ENCODE measurements around the gene TMEM88. TPM values are rescaled to one million over a fixed set of nuclear protein-coding genes. Genes with fewer than 3 reads are reported as not detected.
"Not testable (repeated sequence)": the region's sequence is repeated elsewhere in the genome, so short reads cannot be mapped to it uniquely, and the experiment has no call there.

Gene TMEM88
- total RNA-seq, result 10 to 100 TPM in 2 of 6 donors, 1 to 10 TPM in 3, not detected in 1; 1.6 to 16.1 (median 9.3) TPM

DNA sequence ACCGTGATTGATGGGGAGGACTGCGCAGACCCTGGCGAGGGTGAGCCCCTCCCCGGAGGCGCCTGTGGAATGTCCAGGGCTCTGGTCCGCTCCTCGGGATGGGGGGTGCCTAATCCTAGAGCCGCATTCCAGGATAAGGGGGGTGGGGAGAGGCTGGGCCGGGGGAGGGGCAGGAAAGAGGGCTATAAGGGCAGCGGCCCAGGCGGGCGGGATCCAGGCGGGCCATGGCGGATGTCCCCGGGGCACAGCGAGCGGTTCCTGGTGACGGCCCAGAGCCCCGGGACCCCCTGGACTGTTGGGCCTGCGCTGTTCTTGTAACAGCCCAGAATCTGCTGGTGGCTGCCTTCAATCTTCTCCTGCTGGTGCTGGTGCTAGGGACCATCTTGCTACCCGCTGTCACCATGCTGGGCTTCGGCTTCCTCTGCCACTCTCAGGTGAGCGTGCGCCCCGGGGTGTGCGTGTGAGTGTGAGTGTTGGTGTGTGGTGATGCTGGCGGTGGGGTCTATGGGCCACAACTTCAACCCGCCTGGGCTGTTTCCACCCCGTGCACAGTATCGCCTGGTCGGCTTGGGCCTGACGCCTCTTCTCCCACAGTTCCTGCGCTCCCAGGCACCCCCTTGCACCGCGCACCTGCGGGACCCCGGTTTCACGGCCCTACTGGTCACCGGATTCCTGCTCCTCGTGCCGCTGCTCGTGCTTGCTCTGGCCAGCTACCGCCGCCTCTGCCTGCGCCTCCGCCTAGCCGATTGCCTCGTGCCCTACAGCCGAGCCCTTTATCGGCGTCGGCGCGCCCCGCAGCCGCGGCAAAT, at the start of gene TMEM88:
TSS of gene TMEM88 (plus strand) at position 216 of the 809 bp plus-strand sequence. CDS start at position 225, 9 bp downstream.
- TF ChIP-seq POLR2A (IDR thresholded peaks at IDR 0.05) (no peak), POLR2AphosphoS5 (IDR thresholded peaks at IDR 0.05) (no peak), EP300 (IDR thresholded peaks at IDR 0.05) (no peak)
- TF ChIP-seq, protein P1, sequence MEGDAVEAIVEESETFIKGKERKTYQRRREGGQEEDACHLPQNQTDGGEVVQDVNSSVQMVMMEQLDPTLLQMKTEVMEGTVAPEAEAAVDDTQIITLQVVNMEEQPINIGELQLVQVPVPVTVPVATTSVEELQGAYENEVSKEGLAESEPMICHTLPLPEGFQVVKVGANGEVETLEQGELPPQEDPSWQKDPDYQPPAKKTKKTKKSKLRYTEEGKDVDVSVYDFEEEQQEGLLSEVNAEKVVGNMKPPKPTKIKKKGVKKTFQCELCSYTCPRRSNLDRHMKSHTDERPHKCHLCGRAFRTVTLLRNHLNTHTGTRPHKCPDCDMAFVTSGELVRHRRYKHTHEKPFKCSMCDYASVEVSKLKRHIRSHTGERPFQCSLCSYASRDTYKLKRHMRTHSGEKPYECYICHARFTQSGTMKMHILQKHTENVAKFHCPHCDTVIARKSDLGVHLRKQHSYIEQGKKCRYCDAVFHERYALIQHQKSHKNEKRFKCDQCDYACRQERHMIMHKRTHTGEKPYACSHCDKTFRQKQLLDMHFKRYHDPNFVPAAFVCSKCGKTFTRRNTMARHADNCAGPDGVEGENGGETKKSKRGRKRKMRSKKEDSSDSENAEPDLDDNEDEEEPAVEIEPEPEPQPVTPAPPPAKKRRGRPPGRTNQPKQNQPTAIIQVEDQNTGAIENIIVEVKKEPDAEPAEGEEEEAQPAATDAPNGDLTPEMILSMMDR (IDR thresholded peaks at IDR 0.05), result no peak
- Histone ChIP-seq H3K4me1 (peaks cover 39 to 56% (median 45%) of the 10 kb centered on the region in 4 donors), H3K27ac (peak within 1 kb of the TSS; percentile 90 to 97 (median 92)), H3K4me3 (peak within 1 kb of the TSS in 3 of 4 donors; percentile 56 to 76 (median 69)), H3K36me3 (peaks cover 3 to 46% (median 39%) of the 10 kb centered on the region in 4 donors), H3K9me3 (no peaks in the 10 kb centered on the region), H3K27me3 (no peaks in the 10 kb centered on the region)
- DNase-seq (peak in 1 of 2 donors; percentile 86), ATAC-seq (ENCODE audit: low FRiP score in 2 of 2) (no peak)
- WGBS, 2 donors, result 61 to 77% methylated on average over 40 to 57 of the region's 57 CpGs

GRCh38 chr17:7806587-7806986, 48.3 kb upstream of the TMEM88 start:
- TF ChIP-seq, protein P1 (IDR thresholded peaks at IDR 0.05), result no peak
- TF ChIP-seq POLR2AphosphoS5 (IDR thresholded peaks at IDR 0.05) (no peak), POLR2A (IDR thresholded peaks at IDR 0.05) (no peak), EP300 (IDR thresholded peaks at IDR 0.05) (no peak)
- Histone ChIP-seq H3K4me3 (no peak overlapping the region), H3K9me3 (no peaks in the 10 kb centered on the region), H3K27me3 (no peaks in the 10 kb centered on the region), H3K36me3 (no peaks in the 10 kb centered on the region), H3K4me1 (peaks cover 0 to 7% (median 2%) of the 10 kb centered on the region in 4 donors), H3K27ac (no peak overlapping the region)
- DNase-seq (no peak), ATAC-seq (ENCODE audit: low FRiP score in 2 of 2) (peak in 1 of 2 donors; percentile 32)
- 81 to 84% methylated on average over 6 of the region's 6 CpGs for WGBS, 2 donors

DNA sequence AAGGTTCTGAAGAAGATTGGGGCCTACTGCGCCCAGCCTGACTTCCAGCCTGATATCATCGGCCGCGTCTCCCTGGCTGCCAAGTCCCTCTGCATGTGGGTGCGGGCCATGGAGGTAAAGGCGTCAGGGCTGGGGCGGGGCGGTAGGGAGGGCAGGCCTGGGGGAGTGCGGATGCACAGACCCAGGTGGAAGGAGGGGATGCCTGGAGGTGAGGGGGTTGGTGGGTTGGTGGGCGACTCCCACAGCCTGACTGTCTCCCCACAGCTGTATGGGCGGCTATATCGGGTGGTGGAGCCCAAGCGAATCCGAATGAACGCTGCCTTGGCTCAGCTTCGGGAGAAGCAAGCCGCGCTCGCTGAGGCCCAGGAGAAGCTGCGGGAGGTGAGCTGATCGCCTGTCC, 47.7 kb upstream of the TMEM88 start:
- TF ChIP-seq EP300 (IDR thresholded peaks at IDR 0.05) (no peak), POLR2A (IDR thresholded peaks at IDR 0.05) (no peak), POLR2AphosphoS5 (IDR thresholded peaks at IDR 0.05) (no peak)
- TF ChIP-seq, protein P1 (IDR thresholded peaks at IDR 0.05), result no peak
- Histone ChIP-seq H3K36me3 (no peaks in the 10 kb centered on the region), H3K4me3 (no peak overlapping the region), H3K27ac (no peak overlapping the region), H3K4me1 (peaks cover 0 to 7% (median 2%) of the 10 kb centered on the region in 4 donors), H3K27me3 (no peaks in the 10 kb centered on the region), H3K9me3 (no peaks in the 10 kb centered on the region)
- WGBS, 2 donors, result 93 to 94% methylated on average over 21 of the region's 21 CpGs
- DNase-seq, result peak in 1 of 2 donors; percentile 57
- ATAC-seq (ENCODE audit: low FRiP score in 2 of 2), result peak; percentile 23 to 24

GRCh38 chr17:7809086-7809790, 45.6 kb upstream of the TMEM88 start:
- ATAC-seq (ENCODE audit: low FRiP score in 2 of 2), result peak in 1 of 2 donors; percentile 32

DNA sequence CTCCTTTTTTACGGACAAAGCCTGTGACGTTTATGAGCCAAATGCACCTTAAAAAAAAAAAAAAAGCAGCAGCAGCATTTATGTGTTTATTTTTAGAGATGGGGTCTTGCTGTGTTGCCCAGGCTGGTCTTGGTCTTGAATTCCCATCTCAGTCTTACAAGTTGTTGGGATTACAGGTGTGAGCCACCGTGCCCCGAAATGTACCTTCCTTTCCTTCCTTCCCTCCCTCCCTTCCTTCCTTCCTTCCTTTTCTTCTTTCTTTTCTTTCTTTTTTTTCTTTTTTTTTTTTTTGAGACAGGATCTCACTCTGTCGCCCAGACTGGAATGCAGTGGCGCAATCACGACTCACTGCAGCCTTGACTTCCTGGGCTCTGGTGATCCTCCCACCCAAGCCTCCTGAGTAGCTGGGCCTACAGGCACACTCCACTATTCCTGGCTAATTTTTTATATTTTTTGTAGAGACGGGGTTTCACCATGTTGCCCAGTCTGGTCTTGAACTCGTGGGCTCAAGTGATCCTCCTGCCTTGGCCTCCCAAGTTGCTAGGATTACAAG, 45.0 kb upstream of the TMEM88 start:
- WGBS, 2 donors, result 67 to 69% methylated on average over 9 of the region's 9 CpGs
- H3K4me3 ChIP-seq; H3K27me3 ChIP-seq; DNase-seq; H3K4me1 ChIP-seq; H3K27ac ChIP-seq; H3K9me3 ChIP-seq; H3K36me3 ChIP-seq; ATAC-seq (ENCODE audit: low FRiP score in 2 of 2): not testable (repeated sequence)

More at GRCh38 chr17:7809086-7809790, 45.6 kb upstream of the TMEM88 start:
- Histone ChIP-seq H3K27ac (no peak overlapping the region), H3K4me1 (peaks cover 0 to 2% (median under 1%) of the 10 kb centered on the region in 4 donors), H3K4me3 (no peak overlapping the region), H3K36me3 (no peaks in the 10 kb centered on the region), H3K9me3 (no peaks in the 10 kb centered on the region), H3K27me3 (no peaks in the 10 kb centered on the region)
- TF ChIP-seq POLR2A (IDR thresholded peaks at IDR 0.05) (no peak), POLR2AphosphoS5 (IDR thresholded peaks at IDR 0.05) (no peak), EP300 (IDR thresholded peaks at IDR 0.05) (no peak)
- TF ChIP-seq, protein P1 (IDR thresholded peaks at IDR 0.05), result no peak
- no peak for DNase-seq
- WGBS, 2 donors, result 61 to 76% methylated on average over 11 of the region's 11 CpGs

All from upper lobe of left lung (tissue), 6 donors.